Lung (tissue), 12 donors: ENCODE measurements around the gene PCBD2. TPM values are rescaled to one million over a fixed set of nuclear protein-coding genes. Genes with fewer than 3 reads are reported as not detected.
A peak's percentile ranks its signal among the peaks of the same experiment; 100 is the strongest.

Experiments used
- ATAC-seq: fragments of 200-7000 bp; cut with Tn5 transposase; one replicate; pipeline ENCODE4 v1.9.1; 2020; ENCODE audit warnings: moderate number of reproducible peaks; ENCODE audit not compliant: insufficient read depth, low FRiP score
- DNase-seq, 3 donors: peaks; one replicate each; pipeline ENCODE4 v3.0.0-alpha.2; 2013 to 2017
- H3K27ac ChIP-seq, 2 donors: one replicate each; pipeline ENCODE4 v1.5.1; 2013; ENCODE audit warnings: mild to moderate bottlenecking in 2 of 2, moderate library complexity in 2 of 2, control low read depth in 1 of 2, inconsistent platforms in 1 of 2, low read depth in 1 of 2, low read length in 1 of 2
- H3K27me3 ChIP-seq, 3 donors: one replicate each; pipeline ENCODE4 v1.5.1; 2013; ENCODE audit warnings: low read length in 2 of 3; ENCODE audit not compliant: control insufficient read depth in 3 of 3, insufficient read depth in 3 of 3
- H3K36me3 ChIP-seq, 4 donors: one replicate each; pipeline ENCODE4 v1.5.1; 2013; ENCODE audit warnings: low read length in 4 of 4, mild to moderate bottlenecking in 1 of 4, moderate library complexity in 1 of 4; ENCODE audit not compliant: control insufficient read depth in 4 of 4, insufficient read depth in 4 of 4
- H3K4me1 ChIP-seq, 5 donors: one replicate each; pipeline ENCODE4 v1.5.1; 2013; ENCODE audit warnings: low read length in 5 of 5, mild to moderate bottlenecking in 2 of 5, moderate library complexity in 1 of 5; ENCODE audit not compliant: control insufficient read depth in 5 of 5, insufficient read depth in 5 of 5
- H3K4me3 ChIP-seq: one replicate; pipeline ENCODE4 v1.5.1; 2013; ENCODE audit warnings: mild to moderate bottlenecking, control low read depth, moderate library complexity
- H3K9ac ChIP-seq, 2 donors: one replicate each; pipeline ENCODE4 v1.5.1; 2013; ENCODE audit warnings: low read length in 2 of 2, control low read depth in 1 of 2; ENCODE audit not compliant: insufficient read depth in 1 of 2
- H3K9me3 ChIP-seq, 4 donors: one replicate each; pipeline ENCODE4 v1.5.1; 2013; ENCODE audit warnings: low read length in 3 of 4, mild to moderate bottlenecking in 1 of 4, moderate library complexity in 1 of 4; ENCODE audit not compliant: control insufficient read depth in 4 of 4, insufficient read depth in 3 of 4
- WGBS, 2 donors: extraction: QIAGEN DNeasy Blood & Tissue Kit; methylation state at CpG; one replicate each; pipeline ENCODE4 v1.1.7; 2013; 5-methylcytosine and 5-hydroxymethylcytosine counted together
- polyA plus RNA-seq, 2 donors: library from polyadenylated mRNA; stranded (reverse); fragments of 200-250 nt; gene quantifications; one replicate each; pipeline ENCODE4 v1.2.1, GENCODE V29; 2013
- total RNA-seq, 2 donors: library from RNA; depleted of rRNA in 1 of 2; stranded (reverse); fragments of >200 nt in 1 of 2; gene quantifications; one replicate each; pipeline ENCODE4 v1.2.1, GENCODE V29; 2014 to 2021
- TF ChIP-seq, protein P1 (sequence below): IDR thresholded peaks from 2 replicates; pipeline ENCODE4 v1.5.1; 2012; ENCODE audit warnings: mild to moderate bottlenecking; ENCODE audit errors: control extremely low read depth, extremely low read depth
- donor health status: control.
- donor health status: control.
- donor health status: Bipolar disorder and iron deficiency.
- donor health status: healthy.
- donor health status: DM: yes; HTN: yes; CAD: no.

Gene PCBD2
- total and polyA plus RNA-seq, 4 donors = 4.1 to 12.3 (median 7.5) TPM

DNA sequence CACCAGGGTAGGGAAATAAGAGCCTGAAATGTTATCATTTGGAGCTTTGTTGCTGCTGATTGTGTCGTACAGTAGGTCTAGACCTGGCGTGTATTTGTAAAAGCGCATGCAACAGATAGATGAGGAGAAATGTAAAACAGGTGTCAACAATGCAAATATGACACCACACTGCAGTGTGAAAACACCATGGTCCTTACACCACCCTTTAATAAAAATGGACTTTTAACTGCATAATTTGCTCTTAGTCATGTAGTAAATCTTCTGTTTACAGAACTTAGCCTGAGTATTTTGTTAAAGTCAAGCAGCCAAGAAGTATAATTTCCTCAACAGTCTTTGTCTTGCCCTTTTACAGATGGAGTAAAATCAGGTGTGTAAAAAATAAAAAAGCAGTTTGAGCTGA lies 13.9 kb downstream of the PCBD2 start:
- TF ChIP-seq, protein P1, sequence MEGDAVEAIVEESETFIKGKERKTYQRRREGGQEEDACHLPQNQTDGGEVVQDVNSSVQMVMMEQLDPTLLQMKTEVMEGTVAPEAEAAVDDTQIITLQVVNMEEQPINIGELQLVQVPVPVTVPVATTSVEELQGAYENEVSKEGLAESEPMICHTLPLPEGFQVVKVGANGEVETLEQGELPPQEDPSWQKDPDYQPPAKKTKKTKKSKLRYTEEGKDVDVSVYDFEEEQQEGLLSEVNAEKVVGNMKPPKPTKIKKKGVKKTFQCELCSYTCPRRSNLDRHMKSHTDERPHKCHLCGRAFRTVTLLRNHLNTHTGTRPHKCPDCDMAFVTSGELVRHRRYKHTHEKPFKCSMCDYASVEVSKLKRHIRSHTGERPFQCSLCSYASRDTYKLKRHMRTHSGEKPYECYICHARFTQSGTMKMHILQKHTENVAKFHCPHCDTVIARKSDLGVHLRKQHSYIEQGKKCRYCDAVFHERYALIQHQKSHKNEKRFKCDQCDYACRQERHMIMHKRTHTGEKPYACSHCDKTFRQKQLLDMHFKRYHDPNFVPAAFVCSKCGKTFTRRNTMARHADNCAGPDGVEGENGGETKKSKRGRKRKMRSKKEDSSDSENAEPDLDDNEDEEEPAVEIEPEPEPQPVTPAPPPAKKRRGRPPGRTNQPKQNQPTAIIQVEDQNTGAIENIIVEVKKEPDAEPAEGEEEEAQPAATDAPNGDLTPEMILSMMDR = no peak
- H3K27me3 ChIP-seq = no peaks in the 10 kb centered on the region
- WGBS, 2 donors = 94 to 96% methylated on average over 3 of the region's 3 CpGs
- H3K9ac ChIP-seq = no peak overlapping the region
- DNase-seq (no peak), ATAC-seq (no peak)
- H3K9me3 ChIP-seq = no peaks in the 10 kb centered on the region
- H3K27ac ChIP-seq = no peak overlapping the region
- peaks cover 5 to 19% (median 8%) of the 10 kb centered on the region in 4 donors for H3K36me3 ChIP-seq
- H3K4me1 ChIP-seq = no peaks in the 10 kb centered on the region
- H3K4me3 ChIP-seq = no peak overlapping the region

DNA sequence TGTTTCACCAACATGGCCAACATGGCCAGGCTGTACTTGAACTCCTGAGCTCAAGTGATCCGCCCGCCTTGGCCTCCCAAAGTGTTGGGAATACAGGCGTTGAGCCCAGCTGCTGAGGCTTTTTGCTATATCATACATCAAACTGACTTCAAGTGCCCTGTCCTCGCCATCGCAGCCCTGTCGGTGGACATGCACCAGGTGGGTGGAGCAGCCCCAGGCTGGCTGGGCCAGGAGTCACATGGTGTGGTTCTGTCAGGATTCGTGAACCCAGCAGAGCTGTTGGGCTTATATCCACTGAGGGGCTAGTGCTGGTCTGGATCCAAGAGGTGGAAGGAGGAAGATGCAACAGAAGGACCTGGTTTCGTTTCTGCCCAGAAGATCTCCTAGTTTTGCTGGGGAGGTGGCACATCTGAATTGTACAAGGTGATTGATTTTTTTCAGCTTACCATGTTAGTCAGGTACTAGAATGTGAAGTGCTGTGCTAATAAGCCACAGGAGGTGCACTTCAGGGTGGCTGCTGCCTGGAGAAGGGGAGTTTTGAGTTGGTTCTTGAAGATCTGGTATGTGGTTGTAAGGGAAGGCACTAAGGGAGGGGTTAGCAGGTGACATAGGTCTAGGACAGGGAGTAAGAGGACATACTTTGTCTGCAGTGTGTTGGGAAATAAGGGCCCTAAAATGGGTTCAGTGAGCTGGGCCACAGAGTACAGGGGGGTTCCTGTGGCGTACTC lies 16.1 kb downstream of the PCBD2 start:
- H3K4me1 ChIP-seq = no peaks in the 10 kb centered on the region
- no peaks in the 10 kb centered on the region for H3K27me3 ChIP-seq
- H3K9me3 ChIP-seq = no peaks in the 10 kb centered on the region
- DNase-seq (peak in 1 of 3 donors; percentile 21), ATAC-seq (no peak)
- H3K27ac ChIP-seq = peak overlapping the region in 1 of 2 donors; percentile 55
- no peak overlapping the region for H3K9ac ChIP-seq
- WGBS, 2 donors = 84 to 92% methylated on average over 9 of the region's 9 CpGs
- TF ChIP-seq, protein P1 = no peak
- peaks cover 5 to 12% (median 6%) of the 10 kb centered on the region in 4 donors for H3K36me3 ChIP-seq
- no peak overlapping the region for H3K4me3 ChIP-seq

DNA sequence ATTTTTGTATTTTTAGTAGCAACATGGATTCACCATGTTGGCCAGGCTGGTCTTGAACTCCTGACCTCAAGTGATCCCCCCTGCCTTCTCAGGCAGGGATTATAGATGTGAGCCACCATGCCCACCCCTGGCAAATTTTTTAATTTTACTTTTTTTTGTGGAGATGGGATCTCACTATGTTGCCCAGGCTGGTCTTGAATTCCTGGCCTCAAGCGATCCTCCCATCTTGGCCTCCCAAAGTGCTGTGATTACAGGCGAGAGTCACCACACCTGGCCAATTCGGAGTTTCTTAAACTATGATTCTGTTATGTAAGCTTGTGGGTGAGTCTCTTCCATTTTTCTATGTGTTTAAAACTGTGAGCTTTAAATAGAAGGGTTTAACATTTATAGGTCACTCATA lies 27.6 kb downstream of the PCBD2 start:
- DNase-seq = no peak
- H3K27ac ChIP-seq = no peak overlapping the region
- no peaks in the 10 kb centered on the region for H3K9me3 ChIP-seq
- no peaks in the 10 kb centered on the region for H3K27me3 ChIP-seq
- 97 to 99% methylated on average over 3 of the region's 3 CpGs for WGBS, 2 donors
- no peak for ATAC-seq
- peaks cover 0 to 20% (median 3%) of the 10 kb centered on the region in 4 donors for H3K36me3 ChIP-seq
- no peak overlapping the region for H3K9ac ChIP-seq
- TF ChIP-seq, protein P1 = no peak
- no peaks in the 10 kb centered on the region for H3K4me1 ChIP-seq
- H3K4me3 ChIP-seq = no peak overlapping the region

DNA sequence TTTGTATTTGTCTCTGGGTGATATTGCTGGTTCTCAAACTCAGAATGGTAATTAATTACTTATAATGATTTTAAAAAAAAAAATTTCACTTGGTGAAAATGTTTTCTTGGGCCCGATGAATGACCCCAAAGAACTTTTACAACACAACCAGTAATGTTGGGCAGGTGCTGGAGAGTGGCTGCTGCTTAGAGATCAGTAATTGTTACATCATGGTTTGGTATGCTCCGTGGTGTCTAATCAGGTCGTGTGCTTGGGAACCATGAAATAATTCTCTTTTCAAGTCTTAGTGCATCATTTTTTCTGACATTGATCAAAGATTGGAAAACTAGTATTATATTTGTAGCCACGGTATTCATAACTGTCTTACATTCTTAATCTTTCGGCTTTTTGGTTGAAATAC lies 29.3 kb downstream of the PCBD2 start:
- H3K9ac ChIP-seq = no peak overlapping the region
- 92 to 95% methylated on average over 5 of the region's 5 CpGs for WGBS, 2 donors
- H3K9me3 ChIP-seq = no peaks in the 10 kb centered on the region
- peaks cover 0 to 5% (median 0%) of the 10 kb centered on the region in 5 donors for H3K4me1 ChIP-seq
- TF ChIP-seq, protein P1 = no peak
- DNase-seq = no peak
- H3K27ac ChIP-seq = no peak overlapping the region
- H3K4me3 ChIP-seq = no peak overlapping the region
- ATAC-seq = no peak
- H3K27me3 ChIP-seq = no peaks in the 10 kb centered on the region
- peaks cover 0 to 21% (median 3%) of the 10 kb centered on the region in 4 donors for H3K36me3 ChIP-seq
